Measurements from ENCODE around the gene ARL5B.

GRCh38 chr10:18685555-18685954 is 26.3 kb downstream of the ARL5B start:
- TF ChIP-seq CTCF (IDR thresholded peaks at IDR 0.05): no peak
- no peak for TF ChIP-seq POLR2A (IDR thresholded peaks at IDR 0.05)
